H9 (cell line): ENCODE measurements around the gene TRIM9. TPM values are rescaled to one million over a fixed set of nuclear protein-coding genes. Genes with fewer than 3 reads are reported as not detected.

Source experiments
- DNase-seq: peaks from one replicate; pipeline ENCODE4 v3.0.0-alpha.2; 2017
- H2AFZ ChIP-seq: one replicate; pipeline ENCODE4 v1.6.1; 2013; ENCODE audit warnings: mild to moderate bottlenecking, low read length, control low read depth, moderate library complexity
- H2AK5ac ChIP-seq: 2 replicates; pipeline ENCODE4 v1.6.1; 2013; ENCODE audit warnings: low read length, control low read depth, mixed read lengths; ENCODE audit not compliant: insufficient read length
- H2BK120ac ChIP-seq: one replicate; pipeline ENCODE4 v1.6.1; 2013; ENCODE audit warnings: low read depth, mild to moderate bottlenecking, low read length, control low read depth, inconsistent platforms; ENCODE audit not compliant: poor library complexity, severe bottlenecking
- H2BK12ac ChIP-seq: 2 replicates; pipeline ENCODE4 v1.6.1; 2013; ENCODE audit warnings: low read length, control low read depth, mixed read lengths, low read depth; ENCODE audit not compliant: insufficient read length
- H2BK15ac ChIP-seq: 2 replicates; pipeline ENCODE4 v1.6.1; 2013; ENCODE audit warnings: low read depth, low read length, control low read depth
- H2BK20ac ChIP-seq: one replicate; pipeline ENCODE4 v1.6.1; 2013; ENCODE audit warnings: low read depth, mild to moderate bottlenecking, low read length, control low read depth, inconsistent platforms; ENCODE audit not compliant: poor library complexity, severe bottlenecking
- H2BK5ac ChIP-seq: 2 replicates; pipeline ENCODE4 v1.6.1; 2013; ENCODE audit warnings: low read length, control low read depth, mixed read lengths; ENCODE audit not compliant: insufficient read length
- H3K14ac ChIP-seq: 2 replicates; pipeline ENCODE4 v1.6.1; 2013; ENCODE audit warnings: low read length, control low read depth; ENCODE audit not compliant: insufficient read depth
- H3K18ac ChIP-seq: 2 replicates; pipeline ENCODE4 v1.6.1; 2013; ENCODE audit warnings: low read depth, mild to moderate bottlenecking, mixed read lengths, low read length, control low read depth; ENCODE audit not compliant: insufficient read length
- H3K23ac ChIP-seq: 2 replicates; pipeline ENCODE4 v1.6.1; 2013; ENCODE audit warnings: low read length, control low read depth, mixed read lengths, low read depth; ENCODE audit not compliant: insufficient read length
- H3K23me2 ChIP-seq: 2 replicates; pipeline ENCODE4 v1.6.1; 2013; ENCODE audit warnings: low read depth, mild to moderate bottlenecking, mixed read lengths, low read length, control low read depth; ENCODE audit not compliant: insufficient read length, poor library complexity, severe bottlenecking
- H3K27ac ChIP-seq: 2 replicates; pipeline ENCODE4 v1.5.1; 2013; ENCODE audit warnings: low read length, control low read depth, mixed read lengths, low read depth; ENCODE audit not compliant: insufficient read length
- H3K27me3 ChIP-seq: 2 replicates; pipeline ENCODE4 v1.6.1; 2013; ENCODE audit warnings: low read length, control low read depth, inconsistent platforms; ENCODE audit not compliant: insufficient read depth
- H3K4ac ChIP-seq: 2 replicates; pipeline ENCODE4 v1.6.1; 2013; ENCODE audit warnings: low read depth, mild to moderate bottlenecking, control low read depth, inconsistent platforms, low read length, moderate library complexity
- H3K4me1 ChIP-seq: 2 replicates; pipeline ENCODE4 v1.6.1; 2013; ENCODE audit warnings: low read length, control low read depth, inconsistent platforms; ENCODE audit not compliant: insufficient read depth
- H3K4me2 ChIP-seq: 2 replicates; pipeline ENCODE4 v1.6.1; 2013; ENCODE audit warnings: low read length, control low read depth, mixed read lengths; ENCODE audit not compliant: insufficient read length, insufficient read depth
- H3K56ac ChIP-seq: 2 replicates; pipeline ENCODE4 v1.6.1; 2013; ENCODE audit warnings: low read depth, mild to moderate bottlenecking, mixed read lengths, low read length, control low read depth; ENCODE audit not compliant: insufficient read length
- H3K79me1 ChIP-seq: 2 replicates; pipeline ENCODE4 v1.6.1; 2013; ENCODE audit warnings: low read depth, mild to moderate bottlenecking, moderate library complexity, low read length, control low read depth, inconsistent platforms; ENCODE audit not compliant: insufficient read depth, poor library complexity, severe bottlenecking
- H3K79me2 ChIP-seq: 2 replicates; pipeline ENCODE4 v1.6.1; 2013; ENCODE audit warnings: low read length, control low read depth, inconsistent platforms; ENCODE audit not compliant: insufficient read depth
- H3K9ac ChIP-seq: 2 replicates; pipeline ENCODE4 v1.6.1; 2013; ENCODE audit warnings: low read length, control low read depth, mixed read lengths; ENCODE audit not compliant: insufficient read length; ENCODE audit errors: extremely low read depth
- H3K9me3 ChIP-seq: one replicate; pipeline ENCODE4 v1.6.1; 2013; ENCODE audit warnings: low read depth, low read length, inconsistent platforms; ENCODE audit not compliant: control insufficient read depth
- H3T11ph ChIP-seq: one replicate; pipeline ENCODE4 v1.6.1; 2013; ENCODE audit warnings: mild to moderate bottlenecking, low read length, control low read depth, inconsistent platforms
- H4K20me1 ChIP-seq: one replicate; pipeline ENCODE4 v1.6.1; 2013; ENCODE audit not compliant: control insufficient read depth, insufficient read length, insufficient read depth
- H4K5ac ChIP-seq: 2 replicates; pipeline ENCODE4 v1.6.1; 2013; ENCODE audit warnings: low read depth, mild to moderate bottlenecking, mixed read lengths, low read length, control low read depth; ENCODE audit not compliant: insufficient read length
- H4K8ac ChIP-seq: replicated peaks from 2 replicates; pipeline ENCODE4 v1.6.1; 2013; ENCODE audit warnings: low read length, control low read depth, mixed read lengths, low read depth; ENCODE audit not compliant: insufficient read length
- H4K91ac ChIP-seq: 2 replicates; pipeline ENCODE4 v1.6.1; 2013; ENCODE audit warnings: low read depth, mild to moderate bottlenecking, moderate library complexity, mixed read lengths, low read length, control low read depth; ENCODE audit not compliant: insufficient read length
- H3K27ac Mint-ChIP-seq, 3 experiments: 2 replicates in 2 of 3; 3 replicates in 1 of 3; pipeline ENCODE4 v1.8.0; 2020 to 2021; ENCODE audit warnings: mixed read lengths in 3 of 3, mild to moderate bottlenecking in 1 of 3, moderate library complexity in 1 of 3
- H3K27me3 Mint-ChIP-seq: 2 replicates; pipeline ENCODE4 v1.8.0; 2021; ENCODE audit warnings: low read depth, mild to moderate bottlenecking, moderate library complexity, mixed read lengths
- H3K36me3 Mint-ChIP-seq, 3 experiments: 2 replicates in 2 of 3; 3 replicates in 1 of 3; pipeline ENCODE4 v1.8.0; 2020 to 2021; ENCODE audit warnings: low read depth in 3 of 3, mixed read lengths in 3 of 3; ENCODE audit not compliant: insufficient read depth in 1 of 3
- H3K4me1 Mint-ChIP-seq, 2 experiments: 2 replicates each; pipeline ENCODE4 v1.8.0; 2020; ENCODE audit warnings: mixed read lengths in 2 of 2
- H3K4me3 Mint-ChIP-seq, 2 experiments: 2 replicates in 1 of 2; 3 replicates in 1 of 2; pipeline ENCODE4 v1.8.0; 2020 to 2021; ENCODE audit warnings: mild to moderate bottlenecking in 2 of 2, mixed read lengths in 2 of 2, moderate library complexity in 1 of 2
- H3K9me3 Mint-ChIP-seq, 2 experiments: 2 replicates in 1 of 2; 3 replicates in 1 of 2; pipeline ENCODE4 v1.8.0; 2020; ENCODE audit warnings: mild to moderate bottlenecking in 2 of 2, mixed read lengths in 2 of 2, moderate library complexity in 1 of 2
- CTCF ChIP-seq: fragments of 200-600 bp; sonication (generic); conservative IDR thresholded peaks from 3 replicates; pipeline ENCODE4 v1.8.0; 2021; ENCODE audit warnings: antibody characterized with exemption, mild to moderate bottlenecking
- WGBS: extraction: QIAGEN DNeasy Blood & Tissue Kit; methylation state at CpG from one replicate; pipeline ENCODE4 v1.1.7; 2013; ENCODE audit warnings: missing lambda C conversion rate, low lambda C conversion rate, mixed read lengths; ENCODE audit not compliant: insufficient read length; ENCODE audit errors: extremely low coverage; 5-methylcytosine and 5-hydroxymethylcytosine counted together
- total RNA-seq: library from RNA; stranded (reverse); gene quantifications from 2 replicates; pipeline ENCODE4 v1.2.1, GENCODE V29; 2021

Gene TRIM9
- total RNA-seq, 1 experiment from 2014 or later = 0.98 TPM

GRCh38 chr14:51070726-51071125 lies 24.2 kb downstream of the TRIM9 start:
- H4K8ac ChIP-seq = no peak overlapping the region
- no peak overlapping the region for H2BK120ac ChIP-seq
- TF ChIP-seq CTCF = no peak
- H3K79me2 ChIP-seq = no peaks in the 10 kb centered on the region
- H2BK20ac ChIP-seq = no peak overlapping the region
- H2BK15ac ChIP-seq = no peak overlapping the region
- DNase-seq = no peak
- H3K4me1 ChIP-seq = no peaks in the 10 kb centered on the region; the same call in 1 of the 2 replicates
- H4K91ac ChIP-seq = no peak overlapping the region
- Mint-ChIP-seq H3K4me1 (peaks cover 3 to 5% of the 10 kb centered on the region in 2 experiments; a peak in 3 of 4 replicates), H3K27ac (no peak overlapping the region), H3K4me3 (no peak overlapping the region), H3K9me3 (no peaks in the 10 kb centered on the region; a peak in 2 of 5 replicates), H3K27me3 (no peaks in the 10 kb centered on the region), H3K36me3 (peaks cover 0 to 2% (median 0%) of the 10 kb centered on the region in 3 experiments; a peak in 2 of 7 replicates)
- no peak overlapping the region for H3K9ac ChIP-seq
- H4K20me1 ChIP-seq = no peaks in the 10 kb centered on the region
- H3K4ac ChIP-seq = no peak overlapping the region
- H4K5ac ChIP-seq = no peak overlapping the region
- no peak overlapping the region for H3K56ac ChIP-seq
- no peaks in the 10 kb centered on the region for H3K79me1 ChIP-seq
- no peak overlapping the region for H2BK12ac ChIP-seq
- H3K23me2 ChIP-seq = no peaks in the 10 kb centered on the region
- no peak overlapping the region for H3K18ac ChIP-seq
- H3T11ph ChIP-seq = no peak overlapping the region
- WGBS = no CpG with 5 or more reads among the region's 4 CpGs
- no peak overlapping the region for H2AFZ ChIP-seq
- H2AK5ac ChIP-seq = no peak overlapping the region
- H3K27me3 ChIP-seq = no peaks in the 10 kb centered on the region
- no peaks in the 10 kb centered on the region for H3K9me3 ChIP-seq
- no peak overlapping the region for H3K27ac ChIP-seq
- H2BK5ac ChIP-seq = no peak overlapping the region
- no peak overlapping the region for H3K4me2 ChIP-seq
- H3K14ac ChIP-seq = no peak overlapping the region
- no peak overlapping the region for H3K23ac ChIP-seq
